Endodermal cell (in vitro differentiated cells): ENCODE data around the gene HDLBP. TPM values are rescaled to one million over a fixed set of nuclear protein-coding genes. Genes with fewer than 3 reads are reported as not detected.

Experiments used
- DNase-seq: peaks from one replicate; pipeline ENCODE4 v3.0.0-alpha.2; 2017
- H3K27ac ChIP-seq: 2 replicates; pipeline ENCODE4 v1.5.1; 2013; ENCODE audit warnings: mild to moderate bottlenecking, low read depth, low read length, moderate library complexity
- H3K27me3 ChIP-seq: 2 replicates; pipeline ENCODE4 v1.6.1; 2013; ENCODE audit warnings: mild to moderate bottlenecking, low read length, moderate library complexity; ENCODE audit not compliant: insufficient read depth, control insufficient read depth, poor library complexity, severe bottlenecking
- H3K36me3 ChIP-seq: 2 replicates; pipeline ENCODE4 v1.7.0; 2013; ENCODE audit warnings: mild to moderate bottlenecking, low read length, moderate library complexity; ENCODE audit not compliant: control insufficient read depth, insufficient read depth
- H3K4me1 ChIP-seq: one replicate; pipeline ENCODE4 v1.7.0; 2013; ENCODE audit warnings: low read length; ENCODE audit not compliant: control insufficient read depth, insufficient read depth
- H3K4me3 ChIP-seq: 2 replicates; pipeline ENCODE4 v1.5.1; 2013; ENCODE audit warnings: mild to moderate bottlenecking, low read length, moderate library complexity
- H3K9ac ChIP-seq: 2 replicates; pipeline ENCODE4 v1.6.1; 2013; ENCODE audit warnings: mild to moderate bottlenecking, low read length, moderate library complexity; ENCODE audit not compliant: poor library complexity, severe bottlenecking; ENCODE audit errors: extremely low read depth
- H3K9me3 ChIP-seq: 2 replicates; pipeline ENCODE4 v1.6.1; 2013; ENCODE audit warnings: mild to moderate bottlenecking, low read length, moderate library complexity; ENCODE audit not compliant: control insufficient read depth
- H3K27ac Mint-ChIP-seq: 2 replicates; pipeline ENCODE4 v1.8.0; 2020; ENCODE audit warnings: mixed read lengths
- H3K27me3 Mint-ChIP-seq: 2 replicates; pipeline ENCODE4 v1.8.0; 2021; ENCODE audit warnings: mild to moderate bottlenecking, mixed read lengths; ENCODE audit not compliant: insufficient read depth
- H3K36me3 Mint-ChIP-seq: 2 replicates; pipeline ENCODE4 v1.8.0; 2020; ENCODE audit warnings: low read depth, mixed read lengths
- H3K4me1 Mint-ChIP-seq: 2 replicates; pipeline ENCODE4 v1.8.0; 2020; ENCODE audit warnings: mixed read lengths
- H3K4me3 Mint-ChIP-seq: 2 replicates; pipeline ENCODE4 v1.8.0; 2020; ENCODE audit warnings: mild to moderate bottlenecking, moderate library complexity, mixed read lengths
- H3K9me3 Mint-ChIP-seq: 2 replicates; pipeline ENCODE4 v1.8.0; 2020; ENCODE audit warnings: mild to moderate bottlenecking, mixed read lengths
- CTCF ChIP-seq: fragments of 200-600 bp; sonication (generic); conservative IDR thresholded peaks from 2 replicates; pipeline ENCODE4 v1.5.0; 2021; ENCODE audit warnings: antibody characterized with exemption, mild to moderate bottlenecking
- WGBS, 2 experiments: methylation state at CpG; one replicate each; pipeline versions ENCODE4 v1.1.5 to v1.1.7; 2013; ENCODE audit warnings: missing lambda C conversion rate in 2 of 2, mixed read lengths in 1 of 2; ENCODE audit not compliant: insufficient coverage in 1 of 2, insufficient read length in 1 of 2; 5-methylcytosine and 5-hydroxymethylcytosine counted together
- total RNA-seq, 2 donors: library from RNA; stranded (reverse); fragmentation: NEBNext Ultra II Directional in 1 of 2; extraction: Animal tissue kit (Norgen Biotek cat#: 25700) in 1 of 2; gene quantifications; 2 replicates in 1 of 2; 3 replicates in 1 of 2; pipeline ENCODE4 v1.2.1, GENCODE V29; 2021

HDLBP gene
- total RNA-seq, 2 donors from 2014 or later, result 344 to 374 TPM

- Mint-ChIP-seq H3K9me3 (no peaks in the 10 kb centered on the region), H3K4me1 (peaks cover 21% of the 10 kb centered on the region), H3K4me3 (no peak overlapping the region), H3K27ac (peak overlapping the region; percentile 52), H3K27me3 (no peaks in the 10 kb centered on the region), H3K36me3 (peaks cover 5% of the 10 kb centered on the region)
- Histone ChIP-seq H3K9me3 (no peaks in the 10 kb centered on the region), H3K27me3 (no peaks in the 10 kb centered on the region), H3K4me1 (peaks cover 6% of the 10 kb centered on the region), H3K9ac (no peak overlapping the region), H3K36me3 (peaks cover 5% of the 10 kb centered on the region), H3K4me3 (no peak overlapping the region), H3K27ac (no peak overlapping the region)
- no peak for DNase-seq
- TF ChIP-seq CTCF, result no peak
- WGBS, 2 experiments, result 83 to 94% methylated on average over 3 of the region's 3 CpGs
Measured at GRCh38 chr2:241302083-241302482, 13.4 kb downstream of the HDLBP start.

DNA sequence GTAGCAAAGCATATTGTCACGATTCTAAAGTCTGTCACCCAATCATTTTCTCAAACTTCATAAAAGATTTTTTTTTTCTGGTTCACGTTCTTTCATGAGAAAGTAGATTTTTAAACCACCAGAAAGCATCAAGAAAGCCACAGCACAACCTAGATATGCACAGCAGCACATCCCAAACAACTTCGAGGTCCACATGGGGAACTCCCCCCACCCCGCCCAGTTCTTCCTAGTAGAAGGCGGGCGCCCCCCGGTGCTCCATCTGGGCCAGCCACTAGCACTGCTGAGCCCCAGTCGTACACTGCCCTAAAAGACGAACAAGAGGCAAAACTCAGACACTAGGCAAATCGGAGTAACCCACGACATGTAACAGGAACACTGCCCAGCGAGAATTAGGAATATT lies 15.5 kb downstream of the HDLBP start:
- H3K27me3 ChIP-seq, result no peaks in the 10 kb centered on the region
- H3K27ac ChIP-seq, result no peak overlapping the region
- no peak for DNase-seq
- H3K4me3 Mint-ChIP-seq, result no peak overlapping the region
- no peaks in the 10 kb centered on the region for H3K9me3 Mint-ChIP-seq
- H3K9ac ChIP-seq, result no peak overlapping the region
- no peak for TF ChIP-seq CTCF
- peaks cover 6% of the 10 kb centered on the region for H3K9me3 ChIP-seq
- no peaks in the 10 kb centered on the region for H3K27me3 Mint-ChIP-seq
- no peak overlapping the region for H3K27ac Mint-ChIP-seq
- peaks cover 6% of the 10 kb centered on the region for H3K4me1 ChIP-seq
- peaks cover 17% of the 10 kb centered on the region for H3K36me3 Mint-ChIP-seq
- peaks cover 16% of the 10 kb centered on the region for H3K36me3 ChIP-seq
- H3K4me3 ChIP-seq, result no peak overlapping the region
- WGBS, 2 experiments, result 95 to 96% methylated on average over 7 to 12 of the region's 12 CpGs
- H3K4me1 Mint-ChIP-seq, result peaks cover 20% of the 10 kb centered on the region

GRCh38 chr2:241298673-241299072 lies 16.8 kb downstream of the HDLBP start:
- DNase-seq, result no peak

More at GRCh38 chr2:241298673-241299072, 16.8 kb downstream of the HDLBP start:
- peaks cover 6% of the 10 kb centered on the region for H3K4me1 ChIP-seq
- no peak overlapping the region for H3K9ac ChIP-seq
- H3K36me3 ChIP-seq, result peaks cover 16% of the 10 kb centered on the region
- no peak overlapping the region for H3K4me3 ChIP-seq
- no peaks in the 10 kb centered on the region for H3K27me3 ChIP-seq
- peaks cover 17% of the 10 kb centered on the region for H3K36me3 Mint-ChIP-seq
- WGBS, 2 experiments, result 90 to 95% methylated on average over 4 to 5 of the region's 5 CpGs
- H3K27me3 Mint-ChIP-seq, result no peaks in the 10 kb centered on the region
- no peak overlapping the region for H3K27ac ChIP-seq
- no peak overlapping the region for H3K4me3 Mint-ChIP-seq
- no peak for TF ChIP-seq CTCF
- H3K9me3 ChIP-seq, result peaks cover 6% of the 10 kb centered on the region
- peaks cover 14% of the 10 kb centered on the region for H3K4me1 Mint-ChIP-seq
- H3K9me3 Mint-ChIP-seq, result no peaks in the 10 kb centered on the region
- no peak overlapping the region for H3K27ac Mint-ChIP-seq
